ENCODE results near the gene C6orf15. TPM values are rescaled to one million over a fixed set of nuclear protein-coding genes. Genes with fewer than 3 reads are reported as not detected.

Gene C6orf15
- total and polyA plus RNA-seq, 2 donors (not counting 3 experiments of a cell fraction or from before 2014, with no cell fraction given): not detected

- H3K4me3 ChIP-seq (replicated peaks in 1 of 3; ENCODE audit: insufficient read depth in 1 of 3, low read depth in 1 of 3, low read length in 3 of 3): no peak overlapping the region
- POLR2A ChIA-PET: no interaction called here
- TF ChIP-seq JUN (IDR thresholded peaks at IDR 0.05; ENCODE audit: borderline replicate concordance, insufficient read depth, insufficient read length, low read depth) (no peak), MAX (IDR thresholded peaks at IDR 0.05; ENCODE audit: insufficient read depth, insufficient read length) (no peak), POLR2A (IDR thresholded peaks at IDR 0.05; ENCODE audit: low read depth, low read length) (no peak), GATA2 (IDR thresholded peaks at IDR 0.05; ENCODE audit: insufficient read depth, insufficient read length, low read depth, low read length) (no peak), EZH2 (IDR thresholded peaks at IDR 0.05; ENCODE audit: borderline replicate concordance, low read depth, low read length, severe bottlenecking) (no peak), MYC (IDR thresholded peaks at IDR 0.05; ENCODE audit: low read depth, low read length) (no peak)
- intact Hi-C loops (cut with micrococcal nuclease) (no loop called here), dilution Hi-C loops (cut with MboI; ENCODE audit: extremely low pct_ligation_motif_present, low sequenced_read_pairs) (no loop called here)
- H3K9me1 ChIP-seq (replicated peaks; ENCODE audit: control insufficient read depth, extremely low read depth, insufficient read depth, low read length): no peaks in the 10 kb centered on the region
- no peak overlapping the region for H2AFZ ChIP-seq (ENCODE audit: low read depth, low read length)
- CTCF ChIA-PET: no interaction called here
- no peaks in the 10 kb centered on the region for H3K9me3 ChIP-seq (replicated peaks; ENCODE audit: control insufficient read depth, insufficient read depth, low read length)
- H3K27me3 ChIP-seq (ENCODE audit: control insufficient read depth in 2 of 2, insufficient read depth in 2 of 2, low read length in 2 of 2): peaks cover 11 to 17% of the 10 kb centered on the region in 2 experiments
- no TSS peak for BruUV-seq (replicated peaks)
- DNase-seq (ENCODE audit: low read depth, low spot score) (no peak), FAIRE-seq (no peak)
- H4K20me1 ChIP-seq (replicated peaks; ENCODE audit: control insufficient read depth, extremely low read depth, insufficient read depth, low read length): no peaks in the 10 kb centered on the region
- H3K9ac ChIP-seq (replicated peaks; ENCODE audit: extremely low read depth, insufficient read depth, low read length): no peak overlapping the region
- H3K79me2 ChIP-seq (ENCODE audit: control insufficient read depth, insufficient read depth, low read length): no peaks in the 10 kb centered on the region
- no peak overlapping the region for H3K4me2 ChIP-seq (ENCODE audit: insufficient read depth, low read length)
- no peaks in the 10 kb centered on the region for H3K36me3 ChIP-seq (ENCODE audit: control insufficient read depth in 2 of 2, extremely low read depth in 1 of 2, insufficient read depth in 2 of 2, low read length in 2 of 2)
- no peak overlapping the region for H3K27ac ChIP-seq (ENCODE audit: insufficient read depth, low read depth, low read length)
- H3K4me1 ChIP-seq (ENCODE audit: control insufficient read depth, extremely low read depth, insufficient read depth, low read length): no peaks in the 10 kb centered on the region
Observed at GRCh38 chr6:31065556-31065955, 46.8 kb downstream of the C6orf15 start.

- Histone ChIP-seq H3K9ac (replicated peaks; ENCODE audit: extremely low read depth, insufficient read depth, low read length) (no peak overlapping the region), H3K79me2 (ENCODE audit: control insufficient read depth, insufficient read depth, low read length) (no peaks in the 10 kb centered on the region), H3K27ac (ENCODE audit: insufficient read depth, low read depth, low read length) (no peak overlapping the region), H3K4me2 (ENCODE audit: insufficient read depth, low read length) (no peak overlapping the region), H3K27me3 (ENCODE audit: control insufficient read depth in 2 of 2, insufficient read depth in 2 of 2, low read length in 2 of 2) (peaks cover 11 to 17% of the 10 kb centered on the region in 2 experiments), H4K20me1 (replicated peaks; ENCODE audit: control insufficient read depth, extremely low read depth, insufficient read depth, low read length) (no peaks in the 10 kb centered on the region), H3K9me1 (replicated peaks; ENCODE audit: control insufficient read depth, extremely low read depth, insufficient read depth, low read length) (no peaks in the 10 kb centered on the region), H3K4me3 (replicated peaks in 1 of 3; ENCODE audit: insufficient read depth in 1 of 3, low read depth in 1 of 3, low read length in 3 of 3) (no peak overlapping the region), H2AFZ (ENCODE audit: low read depth, low read length) (no peak overlapping the region), H3K9me3 (replicated peaks; ENCODE audit: control insufficient read depth, insufficient read depth, low read length) (no peaks in the 10 kb centered on the region), H3K4me1 (ENCODE audit: control insufficient read depth, extremely low read depth, insufficient read depth, low read length) (no peaks in the 10 kb centered on the region), H3K36me3 (ENCODE audit: control insufficient read depth in 2 of 2, extremely low read depth in 1 of 2, insufficient read depth in 2 of 2, low read length in 2 of 2) (no peaks in the 10 kb centered on the region)
- POLR2A ChIA-PET: no interaction called here
- dilution Hi-C loops (cut with MboI; ENCODE audit: extremely low pct_ligation_motif_present, low sequenced_read_pairs): no loop called here
- BruUV-seq (replicated peaks): no TSS peak
- TF ChIP-seq EZH2 (IDR thresholded peaks at IDR 0.05; ENCODE audit: borderline replicate concordance, low read depth, low read length, severe bottlenecking): no peak
- TF ChIP-seq MAX (IDR thresholded peaks at IDR 0.05; ENCODE audit: insufficient read depth, insufficient read length): no peak
- TF ChIP-seq MYC (IDR thresholded peaks at IDR 0.05; ENCODE audit: low read depth, low read length): no peak
- no peak for TF ChIP-seq POLR2A (IDR thresholded peaks at IDR 0.05; ENCODE audit: low read depth, low read length)
- TF ChIP-seq JUN (IDR thresholded peaks at IDR 0.05; ENCODE audit: borderline replicate concordance, insufficient read depth, insufficient read length, low read depth): no peak
- no peak for TF ChIP-seq POLR2AphosphoS5 (IDR thresholded peaks at IDR 0.05; ENCODE audit: insufficient read depth, low read depth, low read length)
- no peak for TF ChIP-seq FOS (IDR thresholded peaks at IDR 0.05; ENCODE audit: borderline replicate concordance, insufficient read depth, low read length)
- TF ChIP-seq CTCF (IDR thresholded peaks at IDR 0.05; ENCODE audit: extremely low read depth in 1 of 2, insufficient read depth in 1 of 2, low read depth in 1 of 2, low read length in 2 of 2): no peak
- TF ChIP-seq GATA2 (IDR thresholded peaks at IDR 0.05; ENCODE audit: insufficient read depth, insufficient read length, low read depth, low read length): no peak
- intact Hi-C loops (cut with micrococcal nuclease): no loop called here
- CTCF ChIA-PET: interaction anchor here (0.9 kb wide), 1 partner anchor 16 kb away, joined by 3 read pairs; no protein-coding TSS in a partner anchor
- FAIRE-seq (no peak), DNase-seq (ENCODE audit: low read depth, low spot score) (no peak)
Observed at GRCh38 chr6:31063906-31064435, 48.4 kb downstream of the C6orf15 start.

All from endothelial cell of umbilical vein (primary cell).